H1 (cell line): ENCODE results near the gene ADCY3. TPM values are rescaled to one million over a fixed set of nuclear protein-coding genes. Genes with fewer than 3 reads are reported as not detected.

Source experiments
- CTCF ChIA-PET: fragments of 300-600 bp; sonication (Branson Sonifier 250); formaldehyde crosslinking; loops from one replicate; lab custom pipeline; 2021; ENCODE audit not compliant: partially characterized antibody; lab: Charles Lee
- POLR2A ChIA-PET: fragments of 300-600 bp; sonication (Branson Sonifier 250); formaldehyde crosslinking; loops from one replicate; lab custom pipeline; 2021; ENCODE audit warnings: inconsistent platforms; ENCODE audit not compliant: partially characterized antibody; lab: Charles Lee
- DNase-seq, 2 experiments: peaks; one replicate each; pipeline versions ENCODE4 v3.0.0 to v3.0.0-alpha.2; 2010 to 2022; ENCODE audit warnings: low spot score in 2 of 2, low read depth in 1 of 2, mixed read lengths in 1 of 2
- FAIRE-seq: peaks from 2 replicates; lab custom pipeline; 2011; peaks lifted over from hg19 to GRCh38; lab: Jason Lieb, UNC
- H2AFZ ChIP-seq: 2 replicates; pipeline ENCODE4 v1.8.1; 2012; ENCODE audit warnings: low read length, inconsistent platforms
- H2AK5ac ChIP-seq: 2 replicates; pipeline ENCODE4 v1.6.1; 2013; ENCODE audit warnings: low read depth, low read length
- H2BK120ac ChIP-seq: replicated peaks from 2 replicates; pipeline ENCODE3; 2013; ENCODE audit warnings: low read depth, low read length, inconsistent platforms
- H2BK12ac ChIP-seq: 2 replicates; pipeline ENCODE4 v1.6.1; 2013; ENCODE audit warnings: low read depth, low read length
- H2BK15ac ChIP-seq: 2 replicates; pipeline ENCODE4 v1.6.1; 2013; ENCODE audit warnings: low read length
- H2BK20ac ChIP-seq: 2 replicates; pipeline ENCODE4 v1.6.1; 2013; ENCODE audit warnings: low read length
- H2BK5ac ChIP-seq: 2 replicates; pipeline ENCODE4 v1.6.1; 2013; ENCODE audit warnings: low read depth, low read length
- H3K14ac ChIP-seq: 2 replicates; pipeline ENCODE4 v1.6.1; 2013; ENCODE audit warnings: inconsistent platforms; ENCODE audit not compliant: insufficient read length
- H3K18ac ChIP-seq: 2 replicates; pipeline ENCODE4 v1.6.1; 2013; ENCODE audit warnings: low read length; ENCODE audit errors: extremely low read depth
- H3K23ac ChIP-seq: 2 replicates; pipeline ENCODE4 v1.6.1; 2013; ENCODE audit warnings: inconsistent platforms; ENCODE audit not compliant: insufficient read length
- H3K23me2 ChIP-seq: 2 replicates; pipeline ENCODE4 v1.6.1; 2013; ENCODE audit warnings: low read depth, low read length
- H3K27ac ChIP-seq: 2 replicates; pipeline ENCODE4 v1.6.1; 2011; ENCODE audit warnings: low read depth, low read length, inconsistent platforms
- H3K27me3 ChIP-seq, 4 experiments: replicated peaks in 1 of 4; 1 replicate in 1 of 4; 2 replicates in 3 of 4; pipeline versions ENCODE4 v1.6.1 to v1.8.1; 2011 to 2013; ENCODE audit warnings: low read length in 3 of 4, mild to moderate bottlenecking in 3 of 4, inconsistent platforms in 2 of 4, mixed read lengths in 2 of 4, moderate library complexity in 1 of 4; ENCODE audit not compliant: control insufficient read depth in 3 of 4, insufficient read depth in 3 of 4; ENCODE audit errors: extremely low read depth in 1 of 4
- H3K36me3 ChIP-seq, 4 experiments: 2 replicates each; pipeline versions ENCODE4 v1.6.1 to v1.8.1; 2011 to 2013; ENCODE audit warnings: mild to moderate bottlenecking in 4 of 4, low read length in 3 of 4, moderate library complexity in 2 of 4, control low read depth in 1 of 4, inconsistent platforms in 1 of 4; ENCODE audit not compliant: insufficient read depth in 4 of 4, control insufficient read depth in 2 of 4
- H3K4ac ChIP-seq: replicated peaks from 2 replicates; pipeline ENCODE3; 2013; ENCODE audit warnings: low read length, low read depth, mixed read lengths, inconsistent platforms; ENCODE audit not compliant: insufficient read length
- H3K4me1 ChIP-seq, 4 experiments: replicated peaks in 1 of 4; 1 replicate in 1 of 4; 2 replicates in 3 of 4; pipeline versions ENCODE4 v1.6.1 to v1.8.1; 2011 to 2013; ENCODE audit warnings: low read length in 3 of 4, inconsistent platforms in 2 of 4, mixed read lengths in 1 of 4; ENCODE audit not compliant: insufficient read depth in 4 of 4, control insufficient read depth in 3 of 4
- H3K4me2 ChIP-seq, 2 experiments: 2 replicates each; pipeline versions ENCODE4 v1.6.1 to v1.8.1; 2011 to 2013; ENCODE audit warnings: low read depth in 2 of 2, low read length in 2 of 2, control low read depth in 1 of 2, inconsistent platforms in 1 of 2, mild to moderate bottlenecking in 1 of 2; ENCODE audit not compliant: insufficient read depth in 1 of 2
- H3K4me3 ChIP-seq, 4 experiments: fragments of 200-600, 300-600 bp in 1 of 4; sonication (generic), shearing (Covaris generic), sonication (Bioruptor Twin) in 1 of 4; 2 replicates each; pipeline versions ENCODE4 v1.5.1 to v1.8.1; 2011 to 2016; ENCODE audit warnings: low read length in 4 of 4, low read depth in 3 of 4, control low read depth in 2 of 4, inconsistent platforms in 2 of 4, mild to moderate bottlenecking in 2 of 4, mixed read lengths in 1 of 4, moderate library complexity in 1 of 4; ENCODE audit not compliant: insufficient read depth in 2 of 4; ENCODE audit errors: extremely low read depth in 1 of 4
- H3K56ac ChIP-seq: replicated peaks from 2 replicates; pipeline ENCODE3; 2013; ENCODE audit warnings: low read depth, mild to moderate bottlenecking, mixed read lengths, low read length, inconsistent platforms; ENCODE audit not compliant: insufficient read length
- H3K79me1 ChIP-seq: 2 replicates; pipeline ENCODE4 v1.6.1; 2013; ENCODE audit warnings: low read depth, low read length, control low read depth
- H3K79me2 ChIP-seq, 2 experiments: 2 replicates each; pipeline versions ENCODE4 v1.6.1 to v1.8.1; 2012 to 2013; ENCODE audit warnings: low read length in 2 of 2, mild to moderate bottlenecking in 2 of 2, inconsistent platforms in 1 of 2; ENCODE audit not compliant: insufficient read depth in 2 of 2, control insufficient read depth in 1 of 2
- H3K9ac ChIP-seq, 4 experiments: replicated peaks in 1 of 4; 1 replicate in 1 of 4; 2 replicates in 3 of 4; pipeline versions ENCODE4 v1.6.1 to v1.8.1; 2011 to 2013; ENCODE audit warnings: low read depth in 3 of 4, low read length in 3 of 4, control low read depth in 2 of 4, mild to moderate bottlenecking in 2 of 4, moderate library complexity in 2 of 4, inconsistent platforms in 1 of 4; ENCODE audit errors: extremely low read depth in 1 of 4
- H3K9me3 ChIP-seq, 2 experiments: 2 replicates each; pipeline versions ENCODE4 v1.6.1 to v1.8.1; 2012 to 2013; ENCODE audit warnings: mild to moderate bottlenecking in 2 of 2, moderate library complexity in 2 of 2, control low read depth in 1 of 2, inconsistent platforms in 1 of 2, low read depth in 1 of 2, low read length in 1 of 2, mixed read lengths in 1 of 2; ENCODE audit not compliant: insufficient read depth in 2 of 2
- H4K20me1 ChIP-seq, 2 experiments: replicated peaks in 1 of 2; 2 replicates each; pipeline versions ENCODE3 to v1.8.1; 2011 to 2013; ENCODE audit warnings: inconsistent platforms in 2 of 2, low read length in 2 of 2, mild to moderate bottlenecking in 1 of 2; ENCODE audit not compliant: insufficient read depth in 2 of 2, control insufficient read depth in 1 of 2
- H4K5ac ChIP-seq: 2 replicates; pipeline ENCODE4 v1.6.1; 2013; ENCODE audit warnings: low read length, low read depth, mixed read lengths, inconsistent platforms; ENCODE audit not compliant: insufficient read length
- H4K8ac ChIP-seq: 2 replicates; pipeline ENCODE4 v1.8.0; 2013; ENCODE audit warnings: mild to moderate bottlenecking, moderate library complexity, low read length, inconsistent platforms; ENCODE audit not compliant: insufficient read depth; ENCODE audit errors: extremely low read depth
- H4K91ac ChIP-seq: replicated peaks from 2 replicates; pipeline ENCODE3; 2013; ENCODE audit warnings: low read length, mixed read lengths, inconsistent platforms; ENCODE audit not compliant: insufficient read length
- EGR1 ChIP-seq: IDR thresholded peaks from 2 replicates; pipeline ENCODE4 v1.6.1; 2011; ENCODE audit warnings: low read depth, low read length, borderline replicate concordance
- GTF2F1 ChIP-seq: IDR thresholded peaks from 2 replicates; pipeline ENCODE4 v1.6.1; 2012; ENCODE audit warnings: low read depth, low read length, improper control_type of control experiment, borderline replicate concordance
- HDAC6 ChIP-seq: IDR thresholded peaks from one replicate; pipeline ENCODE4 v1.7.1; 2012; ENCODE audit warnings: low read depth, mild to moderate bottlenecking, inconsistent platforms, low read length, moderate library complexity
- JUN ChIP-seq: IDR thresholded peaks from 2 replicates; pipeline ENCODE4 v1.6.1; 2011; ENCODE audit warnings: low read depth, mild to moderate bottlenecking, improper control_type of control experiment, low read length
- MAFK ChIP-seq: IDR thresholded peaks from 2 replicates; pipeline ENCODE4 v1.6.1; 2012; ENCODE audit warnings: low read depth, mild to moderate bottlenecking, improper control_type of control experiment, low read length
- NANOG ChIP-seq: IDR thresholded peaks from 2 replicates; pipeline ENCODE4 v1.6.1; 2011; ENCODE audit warnings: low read length, low read depth, mild to moderate bottlenecking, inconsistent platforms; ENCODE audit not compliant: insufficient read depth, poor library complexity, severe bottlenecking
- RNF2 ChIP-seq: fragments of 200-900, 300-1000 bp; sonication (generic); IDR thresholded peaks from 2 replicates; pipeline ENCODE4 v1.7.1; 2016; ENCODE audit warnings: borderline replicate concordance, low read depth, mild to moderate bottlenecking, antibody characterized with exemption, low read length; ENCODE audit not compliant: poor library complexity, severe bottlenecking; ENCODE audit errors: missing control alignments
- SIX5 ChIP-seq: IDR thresholded peaks from 2 replicates; pipeline ENCODE4 v1.6.1; 2011; ENCODE audit warnings: mild to moderate bottlenecking, low read depth, low read length
- SP4 ChIP-seq: IDR thresholded peaks from 2 replicates; pipeline ENCODE4 v1.6.1; 2012; ENCODE audit warnings: low read length, inconsistent platforms
- SRF ChIP-seq: IDR thresholded peaks from 2 replicates; pipeline ENCODE4 v1.6.1; 2011; ENCODE audit warnings: mild to moderate bottlenecking, low read depth, low read length, moderate library complexity
- SUZ12 ChIP-seq: fragments of 200-600 bp; sonication (generic); IDR thresholded peaks from 2 replicates; pipeline ENCODE4 v1.6.1; 2012; ENCODE audit warnings: mild to moderate bottlenecking, inconsistent platforms, low read length, moderate library complexity, mixed read lengths
- TBP ChIP-seq: IDR thresholded peaks from 2 replicates; pipeline ENCODE4 v1.6.1; 2011; ENCODE audit warnings: low read depth, low read length, improper control_type of control experiment
- TEAD4 ChIP-seq: IDR thresholded peaks from 2 replicates; pipeline ENCODE4 v1.6.1; 2012; ENCODE audit warnings: low read depth, low read length, inconsistent platforms, mixed read lengths
- USF2 ChIP-seq: IDR thresholded peaks from 2 replicates; pipeline ENCODE4 v1.6.1; 2011; ENCODE audit warnings: low read length, improper control_type of control experiment
- WGBS, 2 experiments: shearing (Covaris generic) in 1 of 2; methylation state at CpG; one replicate each; pipeline versions ENCODE4 v1.1.6 to v1.1.7; 2013 to 2015; ENCODE audit warnings: low lambda C conversion rate in 2 of 2, mixed read lengths in 2 of 2, inconsistent platforms in 1 of 2, low coverage in 1 of 2, missing lambda C conversion rate in 1 of 2; ENCODE audit not compliant: insufficient replicate concordance in 2 of 2, insufficient coverage in 1 of 2, insufficient read length in 1 of 2; ENCODE audit errors: extremely low coverage in 1 of 2, missing lambda C conversion rate in 1 of 2; 5-methylcytosine and 5-hydroxymethylcytosine counted together
- polyA plus RNA-seq, 7 experiments: library from polyadenylated mRNA; depleted of rRNA in 3 of 7; stranded (reverse) in 5 of 7; unstranded in 2 of 7; fragments of >200 nt in 5 of 7; fragments of 200-250 nt in 2 of 7; gene quantifications; 1 replicate in 5 of 7; 2 replicates in 1 of 7; 4 replicates in 1 of 7; pipeline versions ENCODE4 v1.2.1 to v1.2.3, GENCODE V29; 2011 to 2013; ENCODE audit warnings: missing spikeins in 2 of 7, mixed read lengths in 2 of 7
- total RNA-seq: library from RNA; stranded (reverse); fragmentation: NEBNext Ultra II Directional; extraction: Animal tissue kit (Norgen Biotek cat#: 25700); gene quantifications from 2 replicates; pipeline ENCODE4 v1.2.1, GENCODE V29; 2021

ADCY3 gene
- total and polyA plus RNA-seq, 2 of the 8 experiments (the other 6 are each of a cell fraction or from before 2014, with no cell fraction given): 45.1 to 52.9 TPM

- no peak overlapping the region for H3K56ac ChIP-seq
- no peak overlapping the region for H2AFZ ChIP-seq
- H2BK20ac ChIP-seq: no peak overlapping the region
- no peak overlapping the region for H2BK12ac ChIP-seq
- H3K9me3 ChIP-seq: peaks cover 0 to 3% of the 10 kb centered on the region in 2 experiments; a peak in 1 of 4 replicates
- H3K27ac ChIP-seq: no peak overlapping the region
- peaks cover 0 to 4% of the 10 kb centered on the region in 2 experiments; a peak in 2 of 4 replicates for H3K79me2 ChIP-seq
- H2BK15ac ChIP-seq: no peak overlapping the region
- CTCF ChIA-PET: no interaction called here
- H3K4me1 ChIP-seq: peaks cover 0 to 3% (median 0%) of the 10 kb centered on the region in 4 experiments; a peak in 2 of 7 replicates
- no peaks in the 10 kb centered on the region for H3K23me2 ChIP-seq
- no peak overlapping the region for H3K4me2 ChIP-seq
- H3K79me1 ChIP-seq: peaks cover 9% of the 10 kb centered on the region
- no peak overlapping the region for H4K91ac ChIP-seq
- POLR2A ChIA-PET: no interaction called here
- H4K5ac ChIP-seq: no peak overlapping the region
- H3K18ac ChIP-seq: no peak overlapping the region
- no peaks in the 10 kb centered on the region for H3K27me3 ChIP-seq
- no peak overlapping the region for H4K8ac ChIP-seq
- no peak overlapping the region for H2BK5ac ChIP-seq
- no peak overlapping the region for H3K14ac ChIP-seq
- H3K9ac ChIP-seq: no peak overlapping the region
- FAIRE-seq: no peak
- no peak overlapping the region for H3K23ac ChIP-seq
- H2BK120ac ChIP-seq: no peak overlapping the region
- no peak overlapping the region for H3K4me3 ChIP-seq
- WGBS, 2 experiments: 82% methylated on average over 5 of the region's 5 CpGs; no CpG with 5 or more reads in 1 of the 2 experiments
- no peak for DNase-seq
- no peak overlapping the region for H2AK5ac ChIP-seq
- H4K20me1 ChIP-seq: peaks cover 1 to 2% of the 10 kb centered on the region in 2 experiments
- peaks cover 0 to 3% (median 0%) of the 10 kb centered on the region in 4 experiments; a peak in 1 of 8 replicates for H3K36me3 ChIP-seq
- no peak overlapping the region for H3K4ac ChIP-seq
- TF ChIP-seq SP4 (no peak), GTF2F1 (no peak), EGR1 (no peak), TBP (no peak), SIX5 (no peak), TEAD4 (no peak), HDAC6 (no peak), USF2 (no peak), SUZ12 (no peak), JUN (no peak), RNF2 (no peak), SRF (no peak), NANOG (no peak), MAFK (no peak)
Measured at GRCh38 chr2:24907116-24907515, 12.9 kb downstream of the ADCY3 start.
